NK-92 (cell line): ENCODE measurements around the gene COL27A1.
"Not testable (repeated sequence)": the region's sequence is repeated elsewhere in the genome, so short reads cannot be mapped to it uniquely, and the experiment has no call there.

Experiments
- DNase-seq: peaks from one replicate; lab custom pipeline; 2025; ENCODE audit not compliant: unreplicated experiment; lab: John Stamatoyannopoulos, UW

COL27A1 gene

DNA sequence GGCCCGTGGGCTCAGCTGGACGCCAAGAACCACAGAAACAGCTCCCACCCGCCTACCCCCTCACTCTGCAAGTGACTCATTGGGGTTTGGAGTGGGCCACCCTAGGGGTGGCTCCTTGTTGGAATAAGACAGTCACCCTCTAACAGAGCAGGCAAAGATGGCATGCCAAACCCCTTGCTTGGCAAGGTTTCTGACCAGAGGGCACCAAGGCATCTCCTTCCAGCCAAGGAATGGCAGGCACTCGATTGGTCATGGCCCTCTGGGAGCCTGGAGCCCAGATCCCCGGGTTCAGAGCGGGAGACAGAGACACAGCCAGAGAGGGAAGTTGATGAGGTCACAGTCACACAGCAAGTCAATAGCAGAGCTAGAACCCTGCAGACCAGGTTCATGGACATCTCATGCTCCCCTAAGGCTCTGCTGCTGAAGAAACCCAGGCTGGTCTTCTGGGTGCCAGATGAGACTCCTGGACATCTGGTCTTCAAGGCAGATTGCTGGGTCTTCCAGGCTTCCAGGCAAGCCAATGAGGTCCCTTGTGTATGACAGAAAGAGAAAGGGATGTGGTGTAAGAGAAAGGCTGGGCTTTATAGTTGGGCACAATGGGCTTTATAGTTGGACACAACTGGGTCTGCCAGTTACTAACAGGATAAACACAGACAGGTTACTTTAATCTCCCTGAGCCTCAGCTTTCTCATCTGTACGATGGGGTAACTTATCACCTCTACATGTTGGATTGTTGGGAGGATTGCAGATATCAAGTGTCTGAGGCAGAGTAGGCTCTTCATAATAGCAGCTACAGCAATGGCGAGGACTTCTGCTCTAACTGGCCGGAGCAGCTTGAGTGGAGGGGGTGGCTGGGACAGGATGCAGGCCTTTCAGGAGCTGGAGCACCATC, 33.0 kb upstream of the COL27A1 start:
- no peak for DNase-seq

DNA sequence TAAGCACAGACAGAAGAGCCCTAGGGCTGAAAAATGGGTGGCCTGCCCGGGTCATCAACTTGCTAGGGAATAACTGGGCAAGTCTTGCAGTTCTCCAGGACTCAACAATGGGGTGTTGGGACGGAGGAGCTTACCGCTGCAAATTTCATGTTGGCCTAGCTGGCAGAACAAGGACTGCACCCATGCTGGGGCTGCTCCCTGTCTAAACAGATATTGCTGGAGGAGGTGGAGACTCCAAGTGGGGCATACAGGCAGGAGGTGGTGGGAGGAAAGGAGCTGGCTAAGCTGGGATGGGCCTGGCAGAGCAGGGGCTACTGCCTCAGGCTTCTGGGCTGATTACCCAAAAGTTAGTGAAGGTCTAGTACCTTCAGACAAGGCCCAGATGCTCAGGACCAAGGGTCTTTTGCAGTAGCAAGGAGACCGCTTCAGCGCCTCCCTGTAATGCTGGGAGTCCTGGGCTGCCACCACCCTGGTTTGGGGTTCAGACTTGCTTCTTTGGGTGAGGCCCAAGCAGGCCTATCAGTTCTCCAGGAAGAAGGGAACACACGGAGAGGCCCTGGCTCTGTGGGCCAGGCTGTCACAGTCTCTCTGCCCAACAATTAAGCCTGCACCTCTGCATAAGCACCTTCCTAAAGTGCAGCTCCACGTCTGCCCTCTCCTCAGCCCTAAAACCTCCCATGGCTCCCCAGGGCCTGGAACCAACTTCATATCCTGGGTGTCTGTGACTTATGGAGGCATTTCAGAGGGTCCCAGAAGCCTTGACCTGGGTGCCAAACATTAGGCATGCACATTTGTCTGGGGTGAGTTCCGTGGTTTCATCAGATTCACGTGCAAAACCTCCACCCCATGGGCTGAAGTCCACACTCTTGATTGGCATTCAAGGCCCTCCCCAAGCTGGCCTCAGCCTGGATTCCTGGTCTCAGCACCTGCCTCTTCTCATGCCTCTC, 32.0 kb upstream of the COL27A1 start:
- DNase-seq, result no peak

DNA sequence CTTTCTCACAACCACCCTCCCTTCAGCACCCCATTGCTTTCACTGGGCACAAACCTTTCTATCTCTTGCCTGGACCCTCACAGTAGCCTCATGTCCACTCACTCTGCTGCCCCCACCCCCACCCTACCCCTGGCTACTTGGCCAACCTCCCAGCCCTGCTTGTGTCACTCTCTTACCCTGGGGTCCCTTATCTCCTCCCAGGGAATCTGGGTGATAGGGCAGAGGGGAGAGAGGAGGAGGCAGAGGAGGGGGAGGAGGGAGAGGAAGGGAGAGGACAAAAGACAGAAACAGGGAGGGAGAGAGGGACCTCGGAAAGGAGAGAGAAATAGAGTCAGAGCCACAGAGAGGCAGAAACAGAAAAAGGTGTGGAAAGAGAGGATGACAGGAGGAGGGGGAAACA, 31.2 kb upstream of the COL27A1 start:
- DNase-seq, result no peak

DNA sequence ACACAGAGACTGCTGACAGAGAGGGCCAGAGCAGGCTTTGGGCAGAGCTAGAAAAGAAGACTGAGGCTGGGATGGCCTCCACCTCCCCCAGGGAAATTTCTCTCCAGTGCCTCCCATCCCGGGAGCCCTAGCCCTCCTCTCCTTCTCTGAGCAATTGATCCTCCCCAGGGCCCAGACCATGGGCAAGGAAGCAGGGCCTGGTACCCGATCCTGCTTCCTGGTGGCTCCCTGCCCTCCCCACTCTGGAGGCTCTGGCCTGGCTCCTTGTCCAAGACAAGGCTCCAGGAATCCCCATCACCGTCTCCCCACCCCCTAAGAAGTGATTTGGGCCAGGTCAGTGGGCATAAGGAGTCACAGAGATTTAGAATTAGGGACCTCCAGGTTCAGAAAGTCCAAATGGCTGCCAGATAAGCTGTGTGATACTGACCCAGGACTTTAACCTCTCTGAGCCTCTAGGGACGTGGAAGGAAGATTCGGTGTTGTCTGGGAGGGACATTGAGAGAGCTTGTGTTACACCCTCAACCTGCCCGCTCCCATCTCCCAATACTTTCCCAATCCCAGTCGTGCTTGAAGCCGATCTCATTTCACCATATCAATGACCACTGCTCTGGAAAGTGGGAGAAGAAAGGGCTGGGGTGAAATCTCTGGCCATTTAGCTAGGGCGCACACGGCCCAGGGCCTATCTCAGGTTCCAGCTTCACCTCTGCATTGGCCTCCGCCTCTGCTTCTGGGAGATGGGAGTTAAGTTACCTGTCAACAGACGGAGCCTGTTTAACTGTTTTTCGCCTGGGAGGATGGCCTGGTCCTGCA, 30.5 kb upstream of the COL27A1 start:
- DNase-seq, result no peak

DNA sequence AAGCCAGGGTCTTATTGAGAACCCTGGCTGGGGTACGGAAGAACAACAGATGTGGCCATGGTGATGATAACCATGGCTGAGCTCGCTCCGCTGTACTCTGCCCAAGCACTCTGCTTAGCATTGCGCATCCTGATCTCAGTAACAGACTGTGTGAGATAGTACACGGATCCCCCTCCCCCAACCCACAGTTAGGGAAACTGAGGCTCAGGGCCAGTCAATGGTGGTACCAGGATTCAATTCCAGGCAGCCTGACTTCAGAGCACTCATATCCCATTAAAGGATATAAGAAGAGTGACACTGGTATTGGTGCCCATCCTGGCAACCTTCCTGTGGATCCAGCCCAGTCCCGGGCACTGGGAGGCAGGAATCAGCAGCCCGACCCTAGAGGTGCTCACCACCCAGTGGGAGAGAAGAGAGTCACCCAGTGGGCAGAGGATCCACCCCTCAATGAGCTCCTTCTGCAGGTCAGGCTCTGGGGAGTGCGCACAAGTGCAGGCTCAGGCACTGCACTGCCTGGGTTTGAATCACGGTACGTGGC, 29.8 kb upstream of the COL27A1 start:
- DNase-seq, result no peak

DNA sequence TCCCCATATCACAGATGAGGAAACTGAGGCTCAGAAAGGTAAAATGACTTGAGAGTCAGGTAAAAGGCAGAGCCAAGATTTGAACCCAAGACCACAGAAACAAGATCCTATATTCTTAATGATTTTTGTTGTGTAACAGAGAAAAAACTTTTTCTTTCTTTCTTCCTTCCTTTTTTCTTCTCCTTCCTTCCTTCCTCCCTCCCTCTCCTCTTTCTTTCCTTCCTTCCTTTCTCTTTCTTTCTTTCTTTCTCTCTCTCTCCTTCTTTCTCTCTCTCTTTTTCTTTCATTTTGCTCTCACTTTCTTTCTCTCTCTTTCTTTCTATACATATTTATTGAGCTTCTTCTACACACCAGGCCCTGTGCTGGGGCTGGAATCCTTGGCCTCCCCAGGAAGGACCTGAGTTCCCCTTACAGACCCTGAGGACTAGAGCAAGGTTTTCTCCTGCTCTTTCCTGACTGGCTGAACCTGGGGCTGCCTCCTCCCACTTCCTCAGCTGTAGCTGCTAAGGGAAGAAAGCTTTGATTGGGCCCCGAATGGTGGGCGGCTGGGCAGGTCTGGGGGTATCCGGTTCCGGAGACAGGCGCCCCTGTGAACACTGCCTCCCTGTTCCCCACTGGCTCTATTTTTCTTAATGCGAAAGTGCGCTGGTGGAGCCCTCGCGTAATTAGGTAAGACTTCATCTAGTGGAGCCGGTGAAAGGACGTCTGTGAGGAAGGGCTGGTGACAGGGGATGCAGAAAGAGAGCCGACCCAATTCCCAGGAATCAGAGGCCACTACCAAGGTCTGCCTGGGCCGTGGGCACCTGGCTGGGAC, 28.9 kb upstream of the COL27A1 start:
- no peak for DNase-seq

DNA sequence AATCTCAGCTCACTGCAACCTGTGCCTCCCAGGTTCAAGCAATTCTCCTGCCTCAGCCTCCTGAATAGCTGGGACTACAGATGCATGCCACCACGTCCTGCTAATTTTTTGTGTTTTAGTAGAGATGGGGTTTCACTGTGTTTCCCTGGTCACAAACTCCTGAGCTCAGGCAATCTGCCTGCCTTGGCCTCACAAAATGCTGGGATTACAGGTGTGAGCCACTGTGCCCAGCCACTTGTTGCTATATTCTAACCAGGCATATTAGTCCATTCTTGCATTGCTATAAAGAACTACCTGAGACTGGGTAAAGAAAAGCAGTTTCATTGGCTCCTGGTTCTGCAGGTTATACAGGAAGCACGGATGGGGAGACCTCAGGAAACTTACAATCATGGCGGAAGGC, 26.6 kb upstream of the COL27A1 start:
- not testable (repeated sequence) for DNase-seq

DNA sequence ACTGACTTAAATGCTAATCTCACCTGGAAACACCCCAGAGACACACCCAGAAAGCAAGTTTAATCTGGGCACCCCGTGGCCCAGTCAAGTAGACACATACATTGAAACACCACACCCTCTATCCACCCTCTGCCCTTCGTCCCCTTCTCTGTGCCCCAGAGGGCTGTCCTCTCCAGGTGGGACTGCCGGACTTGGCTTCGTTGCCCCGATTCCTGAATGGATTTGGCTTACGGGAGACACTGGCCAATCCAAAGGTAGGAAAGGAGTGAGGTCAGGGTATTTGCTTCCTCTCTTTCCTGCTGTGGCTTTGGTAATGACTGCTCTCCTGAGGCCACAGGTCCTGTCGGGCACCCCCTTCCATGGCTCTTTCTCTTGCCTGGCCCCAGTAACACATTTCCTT, 25.2 kb upstream of the COL27A1 start:
- DNase-seq, result no peak

DNA sequence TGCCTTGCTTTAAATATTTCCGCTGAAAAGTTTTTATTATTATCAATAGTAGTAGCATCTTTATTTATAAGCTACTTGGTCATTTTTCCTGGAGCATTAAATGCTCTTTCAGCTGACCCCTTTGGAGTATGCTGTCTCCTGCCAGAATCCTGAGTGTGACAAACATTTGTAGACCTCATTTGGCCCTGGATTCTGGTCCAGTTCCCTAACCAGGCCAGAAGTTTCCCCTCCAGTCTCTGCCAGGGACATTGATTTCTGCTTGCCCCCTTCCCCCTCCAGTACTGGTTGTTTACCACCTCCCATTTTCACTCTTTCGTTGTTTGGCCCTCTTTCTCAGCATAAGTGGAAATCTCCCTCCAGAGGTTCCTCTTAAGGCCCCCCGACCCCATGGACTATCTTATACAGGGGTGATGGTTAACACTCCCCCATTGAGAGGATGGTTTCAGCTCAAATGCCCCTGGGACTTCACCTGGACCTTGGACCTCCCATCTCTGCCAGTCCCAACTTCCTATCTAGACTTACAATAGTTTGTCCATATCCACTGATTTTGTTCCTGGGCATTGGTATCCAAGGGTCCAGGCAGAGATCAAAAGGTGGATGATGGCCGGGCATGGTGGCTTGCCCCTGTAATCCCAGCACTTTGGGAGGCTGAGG, 24.6 kb upstream of the COL27A1 start:
- DNase-seq, result no peak

DNA sequence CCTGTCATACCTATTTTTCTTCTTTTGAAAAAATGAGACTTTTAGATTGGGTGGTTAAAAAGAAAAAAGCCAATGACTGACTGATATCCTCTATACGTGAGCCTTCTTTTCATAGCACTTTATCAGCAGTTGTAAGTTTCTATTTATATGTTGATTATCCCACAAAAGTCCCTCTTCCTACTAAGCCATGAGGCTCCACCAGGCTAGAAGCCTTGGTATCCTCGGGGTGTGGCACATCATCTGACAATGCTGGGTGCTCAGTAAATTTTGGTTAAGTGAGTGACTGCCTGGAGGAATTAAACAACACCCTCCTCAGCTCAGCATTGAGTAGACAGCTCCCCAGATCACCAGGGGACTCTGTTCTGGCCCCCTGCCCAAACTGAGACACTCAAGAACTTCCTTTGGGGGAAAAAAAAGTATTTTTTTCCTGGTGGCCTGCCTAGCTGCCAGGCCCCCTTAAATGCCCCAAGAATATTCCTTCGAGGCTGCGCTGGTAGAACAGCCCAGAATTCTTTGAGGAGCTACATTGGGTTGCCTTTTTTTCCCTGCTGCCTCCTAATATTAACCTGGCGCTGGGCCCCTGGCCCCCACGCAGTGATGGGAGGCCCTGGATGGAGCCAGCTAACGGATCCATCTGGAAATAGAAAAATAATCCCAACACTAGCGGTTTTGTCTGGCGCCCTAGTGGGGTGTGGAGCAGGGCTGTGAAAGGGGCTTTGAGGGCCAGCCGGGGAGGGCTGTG, 23.4 kb upstream of the COL27A1 start:
- no peak for DNase-seq

DNA sequence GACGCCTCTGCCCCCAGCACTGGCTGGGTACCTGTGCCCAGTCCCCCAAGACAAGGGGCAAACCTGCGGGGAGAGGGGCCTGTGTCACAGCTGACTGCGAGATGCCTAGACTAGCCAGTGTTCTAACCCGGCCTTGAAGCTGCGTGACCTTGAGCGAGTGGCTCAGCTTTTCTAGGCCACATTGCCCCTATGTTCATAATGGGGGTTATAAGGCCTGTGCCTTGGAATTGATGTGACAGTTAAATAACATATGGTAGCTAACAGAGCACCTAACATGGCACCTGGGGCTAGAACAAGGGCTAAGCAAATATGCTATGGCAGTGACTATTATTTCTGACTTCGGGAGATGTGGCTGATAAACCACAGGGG, 22.8 kb upstream of the COL27A1 start:
- DNase-seq, result no peak

DNA sequence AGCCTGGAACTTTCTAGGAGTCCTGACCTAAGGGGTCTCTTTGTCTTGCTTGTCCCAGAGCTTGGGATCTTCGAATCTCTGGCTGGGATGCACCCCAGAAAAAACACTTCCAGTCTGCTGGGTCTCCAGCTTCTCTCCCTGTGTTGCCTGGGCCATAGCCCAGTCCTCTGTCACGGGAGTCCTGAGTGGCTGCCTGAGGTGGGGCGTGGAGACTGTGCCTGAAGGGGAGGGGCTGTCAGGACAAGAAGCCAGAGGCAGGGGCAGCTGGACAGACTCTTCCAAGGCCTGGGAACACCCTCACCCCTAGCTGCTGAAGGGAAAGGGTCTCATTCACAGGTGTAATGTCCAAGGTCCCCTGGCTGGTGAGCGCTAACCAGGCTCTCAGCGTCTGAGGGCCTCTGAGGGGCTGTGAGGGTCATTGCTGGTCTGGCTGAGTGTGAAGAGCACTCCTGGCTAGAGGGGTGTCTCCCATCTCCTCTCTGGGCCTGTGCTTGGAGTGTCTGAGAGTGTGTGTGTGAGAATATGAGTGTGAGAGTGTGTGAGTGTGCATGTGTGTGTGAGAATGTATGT, 20.4 kb upstream of the COL27A1 start:
- no peak for DNase-seq

DNA sequence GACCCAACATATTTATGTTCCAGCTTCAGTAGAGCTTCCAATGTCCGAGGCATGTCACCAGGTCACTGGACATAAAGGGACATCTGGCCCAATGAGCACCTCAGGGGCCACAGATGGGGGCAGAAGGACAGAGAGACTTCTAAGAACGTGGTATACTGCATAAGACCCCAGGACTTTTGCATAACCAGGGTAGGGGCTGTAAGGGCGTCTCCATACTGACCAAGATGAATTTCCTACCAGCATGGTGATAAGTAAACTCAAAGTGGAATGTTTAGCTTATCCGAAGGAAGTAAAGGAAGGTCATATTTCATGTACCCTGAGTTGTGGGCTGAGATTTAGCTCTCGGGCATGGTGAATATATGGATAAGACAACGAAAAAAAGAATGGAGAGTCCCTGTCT, 17.5 kb upstream of the COL27A1 start:
- no peak for DNase-seq

DNA sequence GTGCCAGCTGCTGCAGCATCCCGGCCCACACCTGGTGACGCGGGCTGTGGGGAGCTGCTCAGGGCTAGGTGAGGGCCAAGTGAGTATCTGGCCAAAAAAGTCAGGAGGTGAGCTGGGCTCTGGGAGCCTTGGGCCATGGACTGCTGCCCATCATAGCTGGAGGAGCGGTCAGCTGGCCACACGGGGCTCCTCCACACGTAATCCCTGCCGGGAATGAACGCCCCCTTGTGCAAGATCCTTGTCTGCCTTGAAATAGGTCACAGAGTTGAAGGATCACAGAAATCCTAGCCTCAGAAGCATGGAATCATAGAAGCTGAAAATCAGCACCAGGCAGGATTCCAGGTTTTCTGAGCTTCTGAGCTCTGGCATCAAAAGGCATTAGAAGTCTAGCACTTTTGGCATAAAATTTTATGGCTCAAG, 16.8 kb upstream of the COL27A1 start:
- DNase-seq, result no peak

DNA sequence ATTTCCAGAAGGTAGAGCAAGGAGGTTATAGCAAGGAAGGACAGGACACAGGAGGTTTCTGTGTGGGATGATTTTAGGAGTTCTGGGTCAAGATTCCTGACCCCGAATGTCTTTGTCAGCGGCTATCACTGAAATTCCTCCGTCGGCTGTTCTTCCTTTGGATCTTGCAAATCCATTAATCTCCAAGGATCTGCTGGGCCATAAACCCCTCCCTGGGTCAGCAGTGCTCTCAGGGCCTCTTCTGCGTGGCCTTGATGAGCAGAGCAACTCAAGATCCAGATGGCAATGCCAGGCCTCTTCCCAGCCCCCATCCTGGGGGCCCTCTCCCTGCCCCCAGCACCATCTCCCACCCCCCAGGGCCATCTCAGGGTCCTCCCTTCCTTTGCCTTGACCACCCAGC, 16.3 kb upstream of the COL27A1 start:
- no peak for DNase-seq

DNA sequence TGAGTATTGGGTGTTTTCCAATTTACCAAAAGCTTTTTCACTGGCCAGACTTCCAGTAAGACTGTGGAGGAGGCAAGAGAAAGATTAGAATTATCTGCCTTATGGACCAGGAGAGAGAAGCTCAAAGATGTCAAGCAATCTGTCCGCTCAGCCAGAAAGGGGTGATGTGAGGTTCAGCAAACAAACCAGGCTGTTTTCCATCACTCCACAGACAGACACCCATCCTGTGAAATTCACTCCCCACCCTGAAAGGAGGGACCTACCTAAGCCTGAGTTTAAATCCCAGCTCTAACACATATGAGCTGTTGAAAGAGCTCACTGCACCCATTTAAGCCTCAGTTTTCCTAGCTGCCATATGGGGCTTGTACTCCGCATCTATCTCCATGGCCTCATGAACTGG, 14.9 kb upstream of the COL27A1 start:
- no peak for DNase-seq

DNA sequence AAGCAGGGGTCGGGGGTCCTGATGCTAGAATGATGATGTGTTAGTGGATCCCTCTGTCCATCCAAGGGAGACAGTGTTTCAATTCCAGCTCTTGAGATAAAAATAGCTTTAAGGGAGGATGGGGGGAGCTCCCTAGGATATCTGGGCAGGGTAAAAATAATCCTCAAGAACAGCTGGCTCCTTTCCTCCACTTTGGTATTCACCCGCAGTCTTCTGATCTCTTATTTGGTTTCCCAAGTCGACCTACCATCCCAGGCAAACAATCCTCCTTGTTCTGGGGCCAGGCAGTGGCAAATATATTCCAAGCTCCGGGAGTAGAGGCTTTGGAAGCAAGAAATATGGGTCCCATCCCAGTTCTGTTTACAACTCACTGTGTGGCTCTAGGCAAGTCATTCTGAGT, 14.5 kb upstream of the COL27A1 start:
- no peak for DNase-seq

DNA sequence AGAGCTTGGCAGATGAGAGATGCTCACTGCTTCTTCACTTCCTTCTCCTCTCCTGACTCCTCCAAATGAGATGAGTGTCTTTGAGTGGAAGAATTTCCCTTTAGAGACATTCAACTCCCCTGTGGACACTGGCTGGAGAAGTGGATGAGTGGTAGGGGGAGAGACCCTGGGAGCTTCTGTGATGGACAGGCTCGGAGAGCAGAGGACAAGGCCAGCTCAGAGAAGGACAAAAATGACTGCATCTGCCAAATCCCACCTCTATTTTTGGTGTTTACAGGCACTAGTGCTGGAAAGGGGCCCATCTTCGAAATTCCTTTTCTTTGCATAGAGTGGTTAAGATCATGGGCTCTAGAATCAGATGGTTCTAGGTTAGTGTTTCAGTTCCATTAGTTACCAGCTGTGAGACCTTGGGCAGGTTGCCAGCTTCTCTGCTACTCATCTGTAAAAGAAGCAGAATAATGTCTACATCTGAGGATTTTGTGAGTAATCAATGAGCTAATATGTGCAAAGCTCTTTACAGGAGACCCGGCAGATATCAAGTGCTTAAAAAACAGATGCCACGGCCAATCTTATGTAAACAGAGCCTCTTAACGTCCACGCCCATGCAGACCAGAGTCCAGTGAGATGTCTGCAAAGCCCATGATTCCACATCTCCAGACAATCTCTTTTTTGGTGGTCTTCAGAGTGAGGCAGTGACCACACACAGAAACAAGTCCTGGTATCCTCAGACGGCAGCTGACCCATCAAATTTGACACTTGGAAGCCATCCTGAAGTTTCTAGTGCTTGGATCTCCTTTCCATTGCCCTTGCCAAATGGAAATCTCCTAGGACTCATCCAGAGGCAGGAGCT, 13.6 kb upstream of the COL27A1 start:
- no peak for DNase-seq
